ENCODE data around the gene LRIG2. TPM values are rescaled to one million over a fixed set of nuclear protein-coding genes. Genes with fewer than 3 reads are reported as not detected.

LRIG2 gene
- total RNA-seq, 1 donor from 2014 or later: 6.3 TPM

DNA sequence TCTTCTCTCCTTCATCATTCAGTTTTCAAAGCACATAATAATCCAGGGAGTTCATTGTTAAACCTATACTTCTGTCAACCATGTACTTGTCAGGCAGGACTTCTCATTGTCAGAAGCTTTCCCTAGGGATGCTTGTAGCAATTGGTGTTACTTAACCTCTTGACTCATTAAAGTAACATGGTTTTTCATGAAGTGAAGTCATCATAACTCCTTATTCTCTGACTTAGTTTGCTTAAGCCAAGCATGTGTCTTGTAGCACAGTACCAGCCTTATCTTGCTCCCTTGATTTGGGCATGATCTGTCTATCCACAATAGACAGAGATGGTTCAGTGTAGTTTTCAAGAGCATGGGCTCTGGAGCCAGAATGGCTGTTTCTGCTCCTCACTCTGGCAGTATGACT is 45.3 kb downstream of the LRIG2 start:
- Histone ChIP-seq H3K4me1 (no peaks in the 10 kb centered on the region), H3K27me3 (ENCODE audit: low read depth) (no peaks in the 10 kb centered on the region), H3K9me3 (replicated peaks) (no peaks in the 10 kb centered on the region), H3K36me3 (peaks cover 100% of the 10 kb centered on the region), H3K4me3 (no peak overlapping the region), H3K27ac (replicated peaks) (no peak overlapping the region)
- DNase-seq: no peak
- TF ChIP-seq, protein P1, sequence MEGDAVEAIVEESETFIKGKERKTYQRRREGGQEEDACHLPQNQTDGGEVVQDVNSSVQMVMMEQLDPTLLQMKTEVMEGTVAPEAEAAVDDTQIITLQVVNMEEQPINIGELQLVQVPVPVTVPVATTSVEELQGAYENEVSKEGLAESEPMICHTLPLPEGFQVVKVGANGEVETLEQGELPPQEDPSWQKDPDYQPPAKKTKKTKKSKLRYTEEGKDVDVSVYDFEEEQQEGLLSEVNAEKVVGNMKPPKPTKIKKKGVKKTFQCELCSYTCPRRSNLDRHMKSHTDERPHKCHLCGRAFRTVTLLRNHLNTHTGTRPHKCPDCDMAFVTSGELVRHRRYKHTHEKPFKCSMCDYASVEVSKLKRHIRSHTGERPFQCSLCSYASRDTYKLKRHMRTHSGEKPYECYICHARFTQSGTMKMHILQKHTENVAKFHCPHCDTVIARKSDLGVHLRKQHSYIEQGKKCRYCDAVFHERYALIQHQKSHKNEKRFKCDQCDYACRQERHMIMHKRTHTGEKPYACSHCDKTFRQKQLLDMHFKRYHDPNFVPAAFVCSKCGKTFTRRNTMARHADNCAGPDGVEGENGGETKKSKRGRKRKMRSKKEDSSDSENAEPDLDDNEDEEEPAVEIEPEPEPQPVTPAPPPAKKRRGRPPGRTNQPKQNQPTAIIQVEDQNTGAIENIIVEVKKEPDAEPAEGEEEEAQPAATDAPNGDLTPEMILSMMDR (IDR thresholded peaks at IDR 0.05; ENCODE audit: borderline replicate concordance): no peak
- intact Hi-C loops (cut with micrococcal nuclease): no loop called here

DNA sequence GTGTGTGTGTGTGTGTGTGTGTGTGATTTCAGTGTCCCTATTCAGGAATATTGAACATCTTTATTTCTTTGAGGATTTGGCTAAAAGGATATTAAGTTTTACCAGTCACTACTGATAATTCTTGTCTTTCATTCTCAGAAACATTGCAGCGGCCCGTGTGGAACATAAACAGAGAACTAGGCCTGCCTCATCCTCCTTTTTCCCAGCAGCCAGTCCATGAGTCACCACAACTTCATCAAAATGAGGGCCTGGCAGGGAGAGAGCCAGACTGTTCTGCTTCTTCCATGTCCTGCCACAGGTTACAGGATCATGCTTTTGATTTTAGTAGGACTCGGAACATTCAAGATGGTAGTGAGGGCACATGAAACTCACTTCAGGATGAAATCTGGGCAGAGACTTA is 50.7 kb downstream of the LRIG2 start:
- Histone ChIP-seq H3K9me3 (replicated peaks) (no peaks in the 10 kb centered on the region), H3K4me1 (peaks cover 15% of the 10 kb centered on the region), H3K27me3 (ENCODE audit: low read depth) (no peaks in the 10 kb centered on the region), H3K4me3 (no peak overlapping the region), H3K27ac (replicated peaks) (no peak overlapping the region), H3K36me3 (peaks cover 86% of the 10 kb centered on the region)
- TF ChIP-seq, protein P1 (IDR thresholded peaks at IDR 0.05; ENCODE audit: borderline replicate concordance): no peak
- DNase-seq: no peak
- intact Hi-C loops (cut with micrococcal nuclease): no loop called here

DNA sequence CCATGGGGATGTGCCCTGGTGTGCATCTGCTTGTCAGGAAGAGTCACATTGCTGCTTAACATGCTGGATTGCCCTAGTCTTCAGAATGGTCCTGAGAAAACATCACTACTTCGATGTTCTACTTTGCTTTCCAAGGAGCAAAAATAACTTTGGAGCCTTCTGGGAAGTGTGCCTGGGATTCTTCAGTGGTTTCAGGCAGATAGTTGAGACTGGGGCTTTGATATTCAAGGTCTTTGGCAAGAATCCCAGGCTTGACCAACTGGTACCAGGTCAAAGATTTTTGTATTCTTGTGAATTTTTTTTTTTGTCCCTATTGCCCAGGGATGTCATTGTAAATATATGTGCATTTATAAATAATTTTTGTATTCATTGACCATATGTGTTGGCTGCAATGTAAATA is 51.4 kb downstream of the LRIG2 start:
- no peak overlapping the region for H3K4me3 ChIP-seq
- peaks cover 16% of the 10 kb centered on the region for H3K4me1 ChIP-seq
- intact Hi-C loops (cut with micrococcal nuclease): no loop called here
- no peak for DNase-seq
- TF ChIP-seq, protein P1 (IDR thresholded peaks at IDR 0.05; ENCODE audit: borderline replicate concordance): no peak
- no peaks in the 10 kb centered on the region for H3K27me3 ChIP-seq (ENCODE audit: low read depth)
- H3K36me3 ChIP-seq: peaks cover 80% of the 10 kb centered on the region
- H3K27ac ChIP-seq (replicated peaks): no peak overlapping the region
- H3K9me3 ChIP-seq (replicated peaks): no peaks in the 10 kb centered on the region

DNA sequence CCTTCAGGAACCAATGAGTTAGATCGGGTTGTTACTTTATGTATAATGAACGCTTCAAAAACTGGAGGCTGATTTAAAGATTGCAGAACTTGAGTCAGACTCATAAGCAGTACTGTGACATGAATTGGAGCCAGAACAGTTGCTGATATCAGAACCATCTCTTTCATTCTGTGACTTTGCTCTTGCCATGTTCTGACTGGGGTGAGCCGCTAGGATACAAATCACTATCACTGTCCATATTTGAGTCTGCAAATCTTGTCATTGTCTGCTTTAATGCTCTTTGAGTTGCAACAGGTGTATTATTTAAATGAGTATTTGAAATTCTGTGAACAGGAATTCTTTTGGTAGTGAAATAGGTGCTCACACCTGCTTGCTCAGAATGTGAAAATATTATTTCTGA is 52.5 kb downstream of the LRIG2 start:
- peaks cover 20% of the 10 kb centered on the region for H3K4me1 ChIP-seq
- no peak for DNase-seq
- TF ChIP-seq, protein P1 (IDR thresholded peaks at IDR 0.05; ENCODE audit: borderline replicate concordance): no peak
- intact Hi-C loops (cut with micrococcal nuclease): no loop called here
- H3K9me3 ChIP-seq (replicated peaks): no peaks in the 10 kb centered on the region
- no peaks in the 10 kb centered on the region for H3K27me3 ChIP-seq (ENCODE audit: low read depth)
- H3K27ac ChIP-seq (replicated peaks): no peak overlapping the region
- no peak overlapping the region for H3K4me3 ChIP-seq
- peaks cover 68% of the 10 kb centered on the region for H3K36me3 ChIP-seq

DNA sequence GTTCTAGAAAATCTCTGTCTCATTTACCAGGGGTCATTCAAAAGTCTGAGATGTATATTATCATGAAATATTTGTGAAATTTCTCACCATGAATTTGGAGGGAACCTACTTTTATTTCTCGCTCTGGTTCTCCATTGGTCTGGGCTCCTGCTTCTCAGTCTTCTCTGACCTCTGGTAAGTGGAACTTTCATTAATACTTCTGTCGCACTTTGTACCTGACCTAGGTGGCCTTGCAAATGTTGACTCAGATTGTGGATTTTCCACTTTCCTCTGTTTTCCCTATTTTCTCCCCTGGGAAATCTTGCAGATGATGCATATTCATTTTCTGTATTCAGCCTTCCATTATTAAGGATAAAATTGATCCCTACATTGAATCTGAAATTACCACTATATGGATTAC is 53.2 kb downstream of the LRIG2 start:
- H3K4me1 ChIP-seq: peaks cover 20% of the 10 kb centered on the region
- H3K4me3 ChIP-seq: no peak overlapping the region
- H3K36me3 ChIP-seq: peaks cover 61% of the 10 kb centered on the region
- intact Hi-C loops (cut with micrococcal nuclease): no loop called here
- H3K27ac ChIP-seq (replicated peaks): no peak overlapping the region
- no peaks in the 10 kb centered on the region for H3K27me3 ChIP-seq (ENCODE audit: low read depth)
- no peak for DNase-seq
- H3K9me3 ChIP-seq (replicated peaks): no peaks in the 10 kb centered on the region
- TF ChIP-seq, protein P1 (IDR thresholded peaks at IDR 0.05; ENCODE audit: borderline replicate concordance): no peak

DNA sequence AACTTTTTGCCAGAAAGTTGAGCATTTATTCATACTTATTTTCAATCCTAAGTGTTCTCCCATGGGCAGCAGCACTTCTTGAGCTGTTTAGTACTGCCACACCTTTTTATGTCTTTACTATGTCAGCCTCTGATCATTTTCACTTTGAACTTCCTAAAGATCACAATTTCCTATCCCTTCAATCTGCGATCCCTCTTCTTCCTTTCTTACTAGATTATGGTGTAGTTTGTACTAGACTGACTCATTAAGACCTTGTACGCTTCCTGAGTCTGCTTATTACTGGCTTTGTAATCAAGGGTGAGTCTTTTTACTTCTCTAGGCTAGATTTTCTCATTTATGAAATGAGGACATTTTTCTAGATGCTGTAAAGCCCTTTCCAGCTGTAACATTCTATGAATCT is 55.1 kb downstream of the LRIG2 start:
- TF ChIP-seq, protein P1 (IDR thresholded peaks at IDR 0.05; ENCODE audit: borderline replicate concordance): no peak
- H3K27me3 ChIP-seq (ENCODE audit: low read depth): no peaks in the 10 kb centered on the region
- no peaks in the 10 kb centered on the region for H3K9me3 ChIP-seq (replicated peaks)
- intact Hi-C loops (cut with micrococcal nuclease): no loop called here
- DNase-seq: no peak
- H3K27ac ChIP-seq (replicated peaks): no peak overlapping the region
- no peak overlapping the region for H3K4me3 ChIP-seq
- peaks cover 20% of the 10 kb centered on the region for H3K4me1 ChIP-seq
- peaks cover 42% of the 10 kb centered on the region for H3K36me3 ChIP-seq

Measured in left ventricle myocardium inferior (tissue), 1 donor.